Stimulated activated CD4-positive, alpha-beta T cell treated with anti-CD3 and anti-CD28 coated beads, TNF-alpha, amount 100 ng/mL, for 48 hours (primary cell): ENCODE measurements around the gene HDAC7.

ENCODE experiments used
- DNase-seq, 3 donors: peaks; one replicate each; pipeline ENCODE4 v3.0.0-alpha.2; 2020; ENCODE audit warnings: low read depth in 3 of 3

The HDAC7 gene

GRCh38 chr12:47746073-47746472 is 73.6 kb downstream of the HDAC7 start:
- DNase-seq, result no peak

GRCh38 chr12:47745485-47746041 is 74.1 kb downstream of the HDAC7 start:
- DNase-seq, result no peak

GRCh38 chr12:47744778-47745436 is 74.8 kb downstream of the HDAC7 start:
- no peak for DNase-seq

GRCh38 chr12:47744005-47744651 is 75.6 kb downstream of the HDAC7 start:
- peak in 1 of 3 donors; percentile 33 for DNase-seq

GRCh38 chr12:47743311-47743860 is 76.3 kb downstream of the HDAC7 start:
- DNase-seq, result no peak

GRCh38 chr12:47742253-47742825 is 77.4 kb downstream of the HDAC7 start:
- DNase-seq, result peak; percentile 55 to 65 (median 65)

- DNase-seq, result peak in 1 of 3 donors; percentile 47
Observed at GRCh38 chr12:47741340-47741703, 78.4 kb downstream of the HDAC7 start.

- no peak for DNase-seq
Observed at GRCh38 chr12:47740606-47741339, 78.9 kb downstream of the HDAC7 start.

GRCh38 chr12:47739979-47740378 is 79.7 kb downstream of the HDAC7 start:
- no peak for DNase-seq

GRCh38 chr12:47739297-47739696 is 80.4 kb downstream of the HDAC7 start:
- DNase-seq, result no peak

GRCh38 chr12:47737936-47738594 is 81.6 kb downstream of the HDAC7 start:
- DNase-seq, result no peak

- DNase-seq, result no peak
Observed at GRCh38 chr12:47736877-47737676, 82.6 kb downstream of the HDAC7 start.

GRCh38 chr12:47736216-47736615 is 83.5 kb downstream of the HDAC7 start:
- DNase-seq, result no peak

- DNase-seq, result no peak
Observed at GRCh38 chr12:47735649-47736048, 84.1 kb downstream of the HDAC7 start.

- no peak for DNase-seq
Observed at GRCh38 chr12:47734725-47735480, 84.8 kb downstream of the HDAC7 start.

GRCh38 chr12:47733142-47733541 is 86.6 kb downstream of the HDAC7 start:
- no peak for DNase-seq
